OCI-LY1 (cell line): ENCODE results near the gene MAP3K21.
A peak's percentile ranks its signal among the peaks of the same experiment; 100 is the strongest.

Source experiments
- CTCF ChIP-seq: fragments of 200-600 bp; sonication (generic), shearing (Covaris generic); IDR thresholded peaks from 2 replicates; pipeline ENCODE4 v1.5.1; 2017; ENCODE audit warnings: mild to moderate bottlenecking, antibody characterized with exemption, low read length, moderate library complexity, mixed read lengths
- EZH2 ChIP-seq: fragments of 200-600 bp; sonication (generic), shearing (Covaris generic); IDR thresholded peaks from 2 replicates; pipeline ENCODE4 v1.8.0; 2017; ENCODE audit warnings: borderline replicate concordance, mixed run types, mild to moderate bottlenecking, antibody characterized with exemption, low read length, moderate library complexity, mixed read lengths

GRCh38 chr1:233376382-233377110 lies 49.0 kb downstream of the MAP3K21 start:
- TF ChIP-seq CTCF: peak; percentile 22; the same call in 1 of the 2 replicates
- no peak for TF ChIP-seq EZH2
